ENCODE measurements around the gene IRF3. TPM values are rescaled to one million over a fixed set of nuclear protein-coding genes. Genes with fewer than 3 reads are reported as not detected.

Gene IRF3
- total and polyA plus RNA-seq, 2 donors (not counting 1 experiment from before 2014, with no cell fraction given), result 22.0 to 55.2 TPM

DNA sequence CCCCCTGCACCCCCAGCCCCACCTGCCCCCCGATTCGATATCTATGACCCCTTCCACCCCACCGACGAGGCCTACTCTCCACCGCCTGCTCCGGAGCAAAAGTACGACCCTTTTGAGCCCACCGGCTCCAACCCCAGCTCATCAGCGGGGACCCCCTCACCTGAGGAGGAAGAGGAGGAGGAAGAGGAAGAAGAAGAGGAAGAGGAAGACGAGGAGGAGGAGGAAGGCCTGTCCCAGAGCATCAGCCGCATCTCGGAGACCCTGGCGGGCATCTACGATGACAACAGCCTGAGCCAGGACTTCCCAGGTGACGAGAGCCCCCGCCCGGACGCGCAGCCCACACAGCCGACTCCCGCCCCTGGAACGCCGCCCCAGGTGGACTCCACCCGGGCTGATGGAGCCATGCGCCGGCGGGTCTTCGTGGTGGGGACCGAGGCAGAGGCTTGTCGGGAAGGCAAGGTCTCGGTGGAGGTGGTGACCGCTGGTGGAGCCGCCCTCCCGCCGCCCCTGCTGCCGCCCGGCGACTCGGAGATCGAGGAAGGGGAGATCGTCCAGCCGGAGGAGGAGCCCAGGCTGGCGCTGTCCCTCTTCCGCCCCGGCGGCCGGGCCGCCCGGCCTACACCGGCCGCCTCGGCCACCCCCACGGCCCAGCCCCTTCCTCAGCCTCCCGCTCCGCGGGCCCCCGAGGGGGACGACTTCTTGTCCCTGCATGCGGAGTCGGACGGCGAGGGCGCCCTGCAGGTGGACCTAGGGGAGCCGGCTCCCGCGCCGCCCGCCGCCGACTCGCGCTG is 14.4 kb downstream of the IRF3 start:
- Histone ChIP-seq H3K79me2 (ENCODE audit: control insufficient read depth, insufficient read depth, low read length) (peaks cover 17% of the 10 kb centered on the region), H3K36me3 (ENCODE audit: control insufficient read depth, insufficient read depth, low read length) (peaks cover 37% of the 10 kb centered on the region), H3K4me2 (ENCODE audit: extremely low read depth, insufficient read depth, low read length) (no peak overlapping the region), H3K27me3 (ENCODE audit: control insufficient read depth, insufficient read depth, low read length) (no peaks in the 10 kb centered on the region), H4K20me1 (ENCODE audit: control insufficient read depth, extremely low read depth, insufficient read depth, low read length) (no peaks in the 10 kb centered on the region), H3K4me1 (ENCODE audit: control insufficient read depth, extremely low read depth, insufficient read depth, low read length) (no peaks in the 10 kb centered on the region), H3K4me3 (replicated peaks in 1 of 4; ENCODE audit: control extremely low read depth in 1 of 4, insufficient read depth in 1 of 4, low read depth in 3 of 4, low read length in 4 of 4) (no peak overlapping the region), H3K27ac (ENCODE audit: insufficient read depth, low read length) (no peak overlapping the region), H2AFZ (ENCODE audit: low read length) (no peak overlapping the region), H3K9ac (ENCODE audit: insufficient read depth, low read length) (no peak overlapping the region), H3K9me3 (ENCODE audit: control insufficient read depth, insufficient read depth, low read depth, low read length) (no peaks in the 10 kb centered on the region)
- no peak for DNase-seq (ENCODE audit: low read depth in 2 of 2)
- TF ChIP-seq EZH2 (IDR thresholded peaks at IDR 0.05; ENCODE audit: low read length, missing control alignments), result no peak
- TF ChIP-seq, protein P1, sequence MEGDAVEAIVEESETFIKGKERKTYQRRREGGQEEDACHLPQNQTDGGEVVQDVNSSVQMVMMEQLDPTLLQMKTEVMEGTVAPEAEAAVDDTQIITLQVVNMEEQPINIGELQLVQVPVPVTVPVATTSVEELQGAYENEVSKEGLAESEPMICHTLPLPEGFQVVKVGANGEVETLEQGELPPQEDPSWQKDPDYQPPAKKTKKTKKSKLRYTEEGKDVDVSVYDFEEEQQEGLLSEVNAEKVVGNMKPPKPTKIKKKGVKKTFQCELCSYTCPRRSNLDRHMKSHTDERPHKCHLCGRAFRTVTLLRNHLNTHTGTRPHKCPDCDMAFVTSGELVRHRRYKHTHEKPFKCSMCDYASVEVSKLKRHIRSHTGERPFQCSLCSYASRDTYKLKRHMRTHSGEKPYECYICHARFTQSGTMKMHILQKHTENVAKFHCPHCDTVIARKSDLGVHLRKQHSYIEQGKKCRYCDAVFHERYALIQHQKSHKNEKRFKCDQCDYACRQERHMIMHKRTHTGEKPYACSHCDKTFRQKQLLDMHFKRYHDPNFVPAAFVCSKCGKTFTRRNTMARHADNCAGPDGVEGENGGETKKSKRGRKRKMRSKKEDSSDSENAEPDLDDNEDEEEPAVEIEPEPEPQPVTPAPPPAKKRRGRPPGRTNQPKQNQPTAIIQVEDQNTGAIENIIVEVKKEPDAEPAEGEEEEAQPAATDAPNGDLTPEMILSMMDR (conservative IDR thresholded peaks at IDR 0.05 in 1 of 2, IDR thresholded peaks at IDR 0.05 in 1 of 2; ENCODE audit: low read depth in 1 of 2, low read length in 2 of 2), result no peak

DNA sequence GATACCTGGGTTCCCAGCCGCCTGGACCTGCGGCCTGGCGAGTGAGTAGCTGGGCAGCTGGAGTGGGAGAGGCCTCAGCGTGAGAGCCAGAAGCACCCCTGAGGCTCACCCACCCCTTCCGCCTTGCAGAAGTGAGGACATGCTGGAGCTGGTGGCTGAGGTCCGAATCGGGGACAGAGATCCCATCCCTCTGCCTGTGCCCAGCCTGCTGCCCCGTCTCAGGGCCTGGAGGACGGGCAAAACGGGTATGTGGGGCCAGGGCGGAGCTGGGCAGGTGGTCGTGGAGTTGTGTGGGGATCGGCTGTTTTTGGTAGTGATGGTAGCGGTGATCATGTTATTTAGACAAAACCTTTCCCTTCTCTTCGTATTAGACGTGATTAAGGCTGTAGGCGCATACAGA is 19.1 kb downstream of the IRF3 start:
- Histone ChIP-seq H3K9ac (ENCODE audit: insufficient read depth, low read length) (no peak overlapping the region), H3K27ac (ENCODE audit: insufficient read depth, low read length) (no peak overlapping the region), H3K27me3 (ENCODE audit: control insufficient read depth, insufficient read depth, low read length) (no peaks in the 10 kb centered on the region), H3K9me3 (ENCODE audit: control insufficient read depth, insufficient read depth, low read depth, low read length) (no peaks in the 10 kb centered on the region), H3K4me3 (replicated peaks in 1 of 4; ENCODE audit: control extremely low read depth in 1 of 4, insufficient read depth in 1 of 4, low read depth in 3 of 4, low read length in 4 of 4) (no peak overlapping the region), H3K36me3 (ENCODE audit: control insufficient read depth, insufficient read depth, low read length) (peaks cover 25% of the 10 kb centered on the region), H3K4me1 (ENCODE audit: control insufficient read depth, extremely low read depth, insufficient read depth, low read length) (peaks cover 4% of the 10 kb centered on the region), H4K20me1 (ENCODE audit: control insufficient read depth, extremely low read depth, insufficient read depth, low read length) (no peaks in the 10 kb centered on the region), H2AFZ (ENCODE audit: low read length) (no peak overlapping the region), H3K4me2 (ENCODE audit: extremely low read depth, insufficient read depth, low read length) (no peak overlapping the region), H3K79me2 (ENCODE audit: control insufficient read depth, insufficient read depth, low read length) (peaks cover 58% of the 10 kb centered on the region)
- no peak for DNase-seq (ENCODE audit: low read depth in 2 of 2)
- TF ChIP-seq, protein P1 (conservative IDR thresholded peaks at IDR 0.05 in 1 of 2, IDR thresholded peaks at IDR 0.05 in 1 of 2; ENCODE audit: low read depth in 1 of 2, low read length in 2 of 2), result no peak
- TF ChIP-seq EZH2 (IDR thresholded peaks at IDR 0.05; ENCODE audit: low read length, missing control alignments), result no peak

DNA sequence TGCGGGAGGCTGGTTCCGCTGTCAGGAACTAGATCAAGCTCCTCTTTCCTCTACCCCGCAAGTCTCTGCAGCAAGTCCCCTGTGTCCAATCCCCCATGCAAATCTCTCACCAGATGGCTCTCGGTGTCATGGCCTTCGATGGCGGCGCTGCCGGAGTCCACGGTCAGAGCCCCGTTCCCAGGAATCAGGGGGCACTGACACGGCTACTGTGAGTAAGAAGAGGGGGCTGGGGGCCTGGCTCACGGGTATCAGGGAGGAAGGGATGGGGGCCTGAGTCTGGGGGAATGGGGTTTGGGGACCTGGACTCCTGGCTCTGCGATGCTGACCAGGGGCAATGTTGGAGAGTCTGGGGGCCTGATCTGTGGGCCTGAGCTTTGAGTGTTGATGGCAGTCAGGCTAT is 19.7 kb downstream of the IRF3 start:
- DNase-seq (ENCODE audit: low read depth in 2 of 2), result no peak
- no peaks in the 10 kb centered on the region for H3K27me3 ChIP-seq (ENCODE audit: control insufficient read depth, insufficient read depth, low read length)
- no peak overlapping the region for H3K4me2 ChIP-seq (ENCODE audit: extremely low read depth, insufficient read depth, low read length)
- no peak overlapping the region for H3K9ac ChIP-seq (ENCODE audit: insufficient read depth, low read length)
- H3K4me3 ChIP-seq (replicated peaks in 1 of 4; ENCODE audit: control extremely low read depth in 1 of 4, insufficient read depth in 1 of 4, low read depth in 3 of 4, low read length in 4 of 4), result no peak overlapping the region
- peaks cover 4% of the 10 kb centered on the region for H3K4me1 ChIP-seq (ENCODE audit: control insufficient read depth, extremely low read depth, insufficient read depth, low read length)
- H3K79me2 ChIP-seq (ENCODE audit: control insufficient read depth, insufficient read depth, low read length), result peaks cover 58% of the 10 kb centered on the region
- peaks cover 21% of the 10 kb centered on the region for H3K36me3 ChIP-seq (ENCODE audit: control insufficient read depth, insufficient read depth, low read length)
- TF ChIP-seq, protein P1 (conservative IDR thresholded peaks at IDR 0.05 in 1 of 2, IDR thresholded peaks at IDR 0.05 in 1 of 2; ENCODE audit: low read depth in 1 of 2, low read length in 2 of 2), result no peak
- no peak for TF ChIP-seq EZH2 (IDR thresholded peaks at IDR 0.05; ENCODE audit: low read length, missing control alignments)
- no peaks in the 10 kb centered on the region for H4K20me1 ChIP-seq (ENCODE audit: control insufficient read depth, extremely low read depth, insufficient read depth, low read length)
- no peak overlapping the region for H2AFZ ChIP-seq (ENCODE audit: low read length)
- no peaks in the 10 kb centered on the region for H3K9me3 ChIP-seq (ENCODE audit: control insufficient read depth, insufficient read depth, low read depth, low read length)
- no peak overlapping the region for H3K27ac ChIP-seq (ENCODE audit: insufficient read depth, low read length)
